Cardiac septum (tissue), 1 donor: ENCODE results near the gene EDEM3. TPM values are rescaled to one million over a fixed set of nuclear protein-coding genes. Genes with fewer than 3 reads are reported as not detected.

ENCODE experiments used
- DNase-seq: peaks from one replicate; pipeline ENCODE4 v3.0.0-alpha.2; 2020; ENCODE audit warnings: low spot score
- intact Hi-C: fragments of 100-400 bp; cut with DNase I; formaldehyde crosslinking; loops from one replicate; pipeline ENCODE4 v1.14.0; 2022
- total RNA-seq: library from RNA; stranded (reverse); fragmentation: NEBNext Ultra II Directional; extraction: Animal tissue kit (Norgen Biotek cat#: 25700); gene quantifications from one replicate; pipeline ENCODE4 v1.2.1, GENCODE V29; 2021
- donor health status: DM: no; HTN: no; CAD: no.

EDEM3 gene
- total RNA-seq, 1 donor from 2014 or later, result 18.5 TPM

GRCh38 chr1:184648856-184649201, 105.8 kb downstream of the EDEM3 start:
- DNase-seq, result no peak
- intact Hi-C loops, result no loop called here

GRCh38 chr1:184648160-184648855, 106.3 kb downstream of the EDEM3 start:
- no peak for DNase-seq
- intact Hi-C loops, result no loop called here

- intact Hi-C loops, result no loop called here
- no peak for DNase-seq
These were observed 107.2 kb downstream of the EDEM3 start for GRCh38 chr1:184647471-184647870.

GRCh38 chr1:184646824-184647223, 107.8 kb downstream of the EDEM3 start:
- intact Hi-C loops, result no loop called here
- no peak for DNase-seq

GRCh38 chr1:184646178-184646701, 108.4 kb downstream of the EDEM3 start:
- no peak for DNase-seq
- intact Hi-C loops, result no loop called here

GRCh38 chr1:184644771-184645170, 109.9 kb downstream of the EDEM3 start:
- DNase-seq, result no peak
- intact Hi-C loops, result no loop called here

- intact Hi-C loops, result no loop called here
- no peak for DNase-seq
These were observed 111.0 kb downstream of the EDEM3 start for GRCh38 chr1:184643661-184644060.

- no peak for DNase-seq
- intact Hi-C loops, result no loop called here
These were observed 112.8 kb downstream of the EDEM3 start for GRCh38 chr1:184641894-184642293.

GRCh38 chr1:184640505-184640904, 114.2 kb downstream of the EDEM3 start:
- intact Hi-C loops, result no loop called here
- DNase-seq, result no peak

Other genes starting within 250 kb of the EDEM3 start
- 351 TPM for gene NIBAN1, start 219.7 kb upstream of the EDEM3 start, total RNA-seq